Fibroblast of mammary gland (primary cell): ENCODE results near the gene DCUN1D5.

Experiments used
- DNase-seq: peaks from one replicate; pipeline ENCODE4 v3.0.0-alpha.2; 2010; ENCODE audit warnings: low read depth
- H3K4me3 ChIP-seq: 2 replicates; pipeline ENCODE4 v1.5.1; 2011; ENCODE audit warnings: low read depth, mild to moderate bottlenecking, low read length, moderate library complexity; ENCODE audit not compliant: control insufficient read depth
- CTCF ChIP-seq: conservative IDR thresholded peaks from 2 replicates; pipeline ENCODE4 v1.5.1; 2011; ENCODE audit warnings: low read depth, low read length, inconsistent platforms; ENCODE audit not compliant: control insufficient read depth, insufficient read depth

The DCUN1D5 gene

GRCh38 chr11:103078710-103079109 is 13.2 kb downstream of the DCUN1D5 start:
- no peak for DNase-seq
- no peak for TF ChIP-seq CTCF
- no peak overlapping the region for H3K4me3 ChIP-seq

GRCh38 chr11:103077554-103077953 is 14.4 kb downstream of the DCUN1D5 start:
- H3K4me3 ChIP-seq = no peak overlapping the region
- TF ChIP-seq CTCF = no peak
- no peak for DNase-seq

GRCh38 chr11:103076361-103076760 is 15.6 kb downstream of the DCUN1D5 start:
- H3K4me3 ChIP-seq = no peak overlapping the region
- no peak for TF ChIP-seq CTCF
- no peak for DNase-seq

- TF ChIP-seq CTCF = no peak
- no peak for DNase-seq
- H3K4me3 ChIP-seq = no peak overlapping the region
Observed at GRCh38 chr11:103071008-103071407, 21.0 kb downstream of the DCUN1D5 start.

- TF ChIP-seq CTCF = no peak
- no peak overlapping the region for H3K4me3 ChIP-seq
- no peak for DNase-seq
Observed at GRCh38 chr11:103070142-103070541, 21.8 kb downstream of the DCUN1D5 start.

- DNase-seq = no peak
- no peak overlapping the region for H3K4me3 ChIP-seq
- no peak for TF ChIP-seq CTCF
Observed at GRCh38 chr11:103069367-103069766, 22.6 kb downstream of the DCUN1D5 start.

- TF ChIP-seq CTCF = no peak
- DNase-seq = no peak
- H3K4me3 ChIP-seq = no peak overlapping the region
Observed at GRCh38 chr11:103067118-103067517, 24.8 kb downstream of the DCUN1D5 start.
